ENCODE measurements around the gene OSM.

The OSM gene

GRCh38 chr22:30230330-30230729 is 36.3 kb downstream of the OSM start:
- no peaks in the 10 kb centered on the region for H4K20me1 ChIP-seq (ENCODE audit: insufficient read depth, low read length)
- no peak for TF ChIP-seq EZH2 (IDR thresholded peaks at IDR 0.05; ENCODE audit: borderline replicate concordance, low read length)
- TF ChIP-seq CTCF (IDR thresholded peaks at IDR 0.05; ENCODE audit: low read length), result no peak
- H3K27me3 ChIP-seq (ENCODE audit: insufficient read depth, low read length), result peaks cover 6% of the 10 kb centered on the region
- H3K9ac ChIP-seq (ENCODE audit: low read length), result no peak overlapping the region
- H3K4me2 ChIP-seq (ENCODE audit: low read length), result no peak overlapping the region
- H2AFZ ChIP-seq (ENCODE audit: low read length), result no peak overlapping the region
- H3K36me3 ChIP-seq (ENCODE audit: insufficient read depth, low read length), result no peaks in the 10 kb centered on the region
- no peaks in the 10 kb centered on the region for H3K79me2 ChIP-seq (ENCODE audit: insufficient read depth, low read length)
- no peaks in the 10 kb centered on the region for H3F3A ChIP-seq (ENCODE audit: insufficient read depth, low read length)
- H3K9me3 ChIP-seq (ENCODE audit: low read length), result no peaks in the 10 kb centered on the region
- H3K27ac ChIP-seq (ENCODE audit: low read depth, low read length, poor library complexity, severe bottlenecking), result no peak overlapping the region
- H3K4me1 ChIP-seq (ENCODE audit: insufficient read depth, low read length, severe bottlenecking), result no peaks in the 10 kb centered on the region
- H3K4me3 ChIP-seq (ENCODE audit: low read depth, low read length, poor library complexity, severe bottlenecking), result no peak overlapping the region
- no peaks in the 10 kb centered on the region for H3K9me2 ChIP-seq (ENCODE audit: low read depth, low read length)

GRCh38 chr22:30228509-30229359 is 37.9 kb downstream of the OSM start:
- TF ChIP-seq CTCF (IDR thresholded peaks at IDR 0.05; ENCODE audit: low read length), result no peak
- no peak for TF ChIP-seq EZH2 (IDR thresholded peaks at IDR 0.05; ENCODE audit: borderline replicate concordance, low read length)
- Histone ChIP-seq H3K4me2 (ENCODE audit: low read length) (no peak overlapping the region), H3K27ac (ENCODE audit: low read depth, low read length, poor library complexity, severe bottlenecking) (no peak overlapping the region), H3K4me3 (ENCODE audit: low read depth, low read length, poor library complexity, severe bottlenecking) (no peak overlapping the region), H3K9me2 (ENCODE audit: low read depth, low read length) (no peaks in the 10 kb centered on the region), H3K9me3 (ENCODE audit: low read length) (no peaks in the 10 kb centered on the region), H3K9ac (ENCODE audit: low read length) (no peak overlapping the region), H4K20me1 (ENCODE audit: insufficient read depth, low read length) (no peaks in the 10 kb centered on the region), H3K79me2 (ENCODE audit: insufficient read depth, low read length) (no peaks in the 10 kb centered on the region), H3K36me3 (ENCODE audit: insufficient read depth, low read length) (no peaks in the 10 kb centered on the region), H3F3A (ENCODE audit: insufficient read depth, low read length) (no peaks in the 10 kb centered on the region), H3K4me1 (ENCODE audit: insufficient read depth, low read length, severe bottlenecking) (no peaks in the 10 kb centered on the region), H3K27me3 (ENCODE audit: insufficient read depth, low read length) (peaks cover 8% of the 10 kb centered on the region), H2AFZ (ENCODE audit: low read length) (no peak overlapping the region)

- no peak overlapping the region for H2AFZ ChIP-seq (ENCODE audit: low read length)
- H3K27ac ChIP-seq (ENCODE audit: low read depth, low read length, poor library complexity, severe bottlenecking), result no peak overlapping the region
- H3K4me3 ChIP-seq (ENCODE audit: low read depth, low read length, poor library complexity, severe bottlenecking), result no peak overlapping the region
- H3K9ac ChIP-seq (ENCODE audit: low read length), result no peak overlapping the region
- no peaks in the 10 kb centered on the region for H3K9me2 ChIP-seq (ENCODE audit: low read depth, low read length)
- H3K36me3 ChIP-seq (ENCODE audit: insufficient read depth, low read length), result no peaks in the 10 kb centered on the region
- no peaks in the 10 kb centered on the region for H3K79me2 ChIP-seq (ENCODE audit: insufficient read depth, low read length)
- TF ChIP-seq EZH2 (IDR thresholded peaks at IDR 0.05; ENCODE audit: borderline replicate concordance, low read length), result no peak
- TF ChIP-seq CTCF (IDR thresholded peaks at IDR 0.05; ENCODE audit: low read length), result no peak
- H3K4me2 ChIP-seq (ENCODE audit: low read length), result no peak overlapping the region
- H3K4me1 ChIP-seq (ENCODE audit: insufficient read depth, low read length, severe bottlenecking), result no peaks in the 10 kb centered on the region
- no peaks in the 10 kb centered on the region for H3F3A ChIP-seq (ENCODE audit: insufficient read depth, low read length)
- H3K9me3 ChIP-seq (ENCODE audit: low read length), result no peaks in the 10 kb centered on the region
- peaks cover 8% of the 10 kb centered on the region for H3K27me3 ChIP-seq (ENCODE audit: insufficient read depth, low read length)
- H4K20me1 ChIP-seq (ENCODE audit: insufficient read depth, low read length), result no peaks in the 10 kb centered on the region
These were observed 39.0 kb downstream of the OSM start for GRCh38 chr22:30227438-30228228.
